ENCODE results near the gene SLIT3. TPM values are rescaled to one million over a fixed set of nuclear protein-coding genes. Genes with fewer than 3 reads are reported as not detected.
"Not testable (repeated sequence)": the region's sequence is repeated elsewhere in the genome, so short reads cannot be mapped to it uniquely, and the experiment has no call there.

SLIT3 gene
- total RNA-seq, 2 experiments from 2014 or later, result not detected

GRCh38 chr5:169106911-169107706 is 193.8 kb downstream of the SLIT3 start:
- Histone ChIP-seq H3K4me1 (ENCODE audit: insufficient read depth, low read length) (no peaks in the 10 kb centered on the region), H3K9me3 (ENCODE audit: control insufficient read depth in 1 of 2, insufficient read depth in 1 of 2, low read length in 2 of 2) (peaks cover 0 to 12% of the 10 kb centered on the region in 2 experiments), H3K27ac (ENCODE audit: low read depth in 1 of 2, low read length in 2 of 2) (no peak overlapping the region), H3K36me3 (ENCODE audit: insufficient read depth, low read length) (no peaks in the 10 kb centered on the region), H3K4me3 (ENCODE audit: low read length) (no peak overlapping the region), H3K27me3 (ENCODE audit: control insufficient read depth in 1 of 2, insufficient read depth in 2 of 2, low read length in 2 of 2) (no peaks in the 10 kb centered on the region)
- DNase-seq (no peak), ATAC-seq (ENCODE audit: poor library complexity) (no peak)
- H3K9me3 Mint-ChIP-seq, result peaks cover 2% of the 10 kb centered on the region
- POLR2A ChIA-PET, result no interaction called here
- intact Hi-C loops (cut with DNase I, micrococcal nuclease), result no loop called here
- H3K27me3 Mint-ChIP-seq, result no peaks in the 10 kb centered on the region
- TF ChIP-seq CTCF (IDR thresholded peaks at IDR 0.05), result no peak
- no peaks in the 10 kb centered on the region for H3K36me3 Mint-ChIP-seq (ENCODE audit: low read depth)
- no peaks in the 10 kb centered on the region for H3K4me1 Mint-ChIP-seq (ENCODE audit: low read depth)
- no peak overlapping the region for H3K27ac Mint-ChIP-seq
- CTCF ChIA-PET, result no interaction called here
- no peak overlapping the region for H3K4me3 Mint-ChIP-seq

GRCh38 chr5:169105582-169105981 is 195.4 kb downstream of the SLIT3 start:
- not testable (repeated sequence) for H3K36me3 Mint-ChIP-seq (ENCODE audit: low read depth)

GRCh38 chr5:169104937-169105494 is 195.9 kb downstream of the SLIT3 start:
- POLR2A ChIA-PET, result no interaction called here
- Mint-ChIP-seq H3K36me3 (ENCODE audit: low read depth) (no peaks in the 10 kb centered on the region), H3K4me3 (no peak overlapping the region), H3K9me3 (peaks cover 2% of the 10 kb centered on the region), H3K27ac (no peak overlapping the region), H3K27me3 (peaks cover 5% of the 10 kb centered on the region), H3K4me1 (ENCODE audit: low read depth) (no peaks in the 10 kb centered on the region)
- Histone ChIP-seq H3K4me1 (ENCODE audit: insufficient read depth, low read length) (no peaks in the 10 kb centered on the region), H3K27ac (ENCODE audit: low read depth in 1 of 2, low read length in 2 of 2) (no peak overlapping the region), H3K9me3 (ENCODE audit: control insufficient read depth in 1 of 2, insufficient read depth in 1 of 2, low read length in 2 of 2) (peaks cover 0 to 12% of the 10 kb centered on the region in 2 experiments), H3K27me3 (ENCODE audit: control insufficient read depth in 1 of 2, insufficient read depth in 2 of 2, low read length in 2 of 2) (no peaks in the 10 kb centered on the region), H3K4me3 (ENCODE audit: low read length) (no peak overlapping the region), H3K36me3 (ENCODE audit: insufficient read depth, low read length) (no peaks in the 10 kb centered on the region)
- DNase-seq, result no peak
- CTCF ChIA-PET, result no interaction called here
- intact Hi-C loops (cut with DNase I, micrococcal nuclease), result no loop called here
- TF ChIP-seq CTCF (IDR thresholded peaks at IDR 0.05), result no peak
- ATAC-seq (ENCODE audit: poor library complexity), result no peak

More at GRCh38 chr5:169105582-169105981, 195.4 kb downstream of the SLIT3 start:
- H3K27ac ChIP-seq (ENCODE audit: low read depth in 1 of 2, low read length in 2 of 2); H3K27me3 ChIP-seq (ENCODE audit: control insufficient read depth in 1 of 2, insufficient read depth in 2 of 2, low read length in 2 of 2); CTCF ChIA-PET; intact Hi-C loops (cut with DNase I, micrococcal nuclease); H3K4me3 Mint-ChIP-seq; H3K36me3 ChIP-seq (ENCODE audit: insufficient read depth, low read length); H3K9me3 Mint-ChIP-seq; H3K27ac Mint-ChIP-seq; H3K27me3 Mint-ChIP-seq; POLR2A ChIA-PET; H3K4me1 Mint-ChIP-seq (ENCODE audit: low read depth); ATAC-seq (ENCODE audit: poor library complexity); H3K4me3 ChIP-seq (ENCODE audit: low read length); H3K4me1 ChIP-seq (ENCODE audit: insufficient read depth, low read length); DNase-seq: not testable (repeated sequence)
- peaks cover 0 to 12% of the 10 kb centered on the region in 2 experiments for H3K9me3 ChIP-seq (ENCODE audit: control insufficient read depth in 1 of 2, insufficient read depth in 1 of 2, low read length in 2 of 2)
